HepG2 (cell line): Measurements from ENCODE around the gene TTC6. TPM values are rescaled to one million over a fixed set of nuclear protein-coding genes. Genes with fewer than 3 reads are reported as not detected.

Source experiments
- ARID3A ChIP-seq: IDR thresholded peaks from 2 replicates; pipeline ENCODE4 v1.6.1; 2012; ENCODE audit warnings: low read depth, low read length, improper control_type of control experiment
- DNMT3B ChIP-seq: conservative IDR thresholded peaks from 2 replicates; pipeline ENCODE4 v1.6.1; 2016; ENCODE audit warnings: missing biosample characterization, control low read depth
- FOXK1 ChIP-seq: sonication (generic); formaldehyde crosslinking; IDR thresholded peaks from 2 replicates; pipeline ENCODE4 v1.4.0; 2020; ENCODE audit warnings: low read depth, missing genetic modification reagents, borderline replicate concordance
- KDM4B ChIP-seq: sonication (generic); formaldehyde crosslinking; IDR thresholded peaks from 2 replicates; pipeline ENCODE4 v1.4.0; 2020; ENCODE audit warnings: missing genetic modification reagents
- MAFG ChIP-seq: sonication (generic); formaldehyde crosslinking; IDR thresholded peaks from 2 replicates; pipeline ENCODE4 v1.5.1; 2020; ENCODE audit warnings: mild to moderate bottlenecking, missing genetic modification reagents
- MYPOP ChIP-seq: sonication (generic); formaldehyde crosslinking; IDR thresholded peaks from 2 replicates; pipeline ENCODE4 v1.8.1; 2023; ENCODE audit warnings: mild to moderate bottlenecking, moderate library complexity, missing genetic modification reagents
- PHF5A ChIP-seq: IDR thresholded peaks from one replicate; pipeline ENCODE4 v1.6.1; 2018; ENCODE audit warnings: low read depth, missing genetic modification reagents; ENCODE audit not compliant: unreplicated experiment
- REXO4 ChIP-seq: sonication (generic); formaldehyde crosslinking; IDR thresholded peaks from 2 replicates; pipeline ENCODE4 v1.8.0; 2022; ENCODE audit warnings: missing genetic modification reagents, mild to moderate bottlenecking, borderline replicate concordance
- THAP8 ChIP-seq: sonication (generic); formaldehyde crosslinking; IDR thresholded peaks from 2 replicates; pipeline ENCODE4 v1.5.1; 2020; ENCODE audit warnings: missing genetic modification reagents, mild to moderate bottlenecking, borderline replicate concordance
- ZBTB42 ChIP-seq: sonication (generic); formaldehyde crosslinking; IDR thresholded peaks from 2 replicates; pipeline ENCODE4 v1.5.0; 2020; ENCODE audit warnings: mild to moderate bottlenecking, missing genetic modification reagents
- ZNF230 ChIP-seq: sonication (generic); formaldehyde crosslinking; IDR thresholded peaks from 2 replicates; pipeline ENCODE4 v1.4.0; 2020; ENCODE audit warnings: mild to moderate bottlenecking, missing genetic modification reagents
- ZNF335 ChIP-seq: sonication (generic); formaldehyde crosslinking; IDR thresholded peaks from 2 replicates; pipeline ENCODE4 v1.4.0; 2020; ENCODE audit warnings: missing genetic modification reagents
- ZNF33B ChIP-seq: sonication (generic); formaldehyde crosslinking; IDR thresholded peaks from 2 replicates; pipeline ENCODE4 v1.5.1; 2020; ENCODE audit warnings: mild to moderate bottlenecking, missing genetic modification reagents
- ZNF598 ChIP-seq: sonication (generic); formaldehyde crosslinking; IDR thresholded peaks from 2 replicates; pipeline ENCODE4 v1.5.1; 2020; ENCODE audit warnings: mild to moderate bottlenecking, missing genetic modification reagents, borderline replicate concordance
- polyA plus RNA-seq, 8 experiments: library from polyadenylated mRNA; depleted of rRNA in 3 of 8; stranded (reverse) in 7 of 8; unstranded in 1 of 8; fragments of >200 nt; fragmentation: Illumina TruSeq in 4 of 8; extraction: Trizol in 4 of 8; gene quantifications; 2 replicates each; pipeline versions ENCODE4 v1.2.1 to v1.2.3, GENCODE V29; 2011 to 2016; ENCODE audit warnings: low read depth in 4 of 8, missing spikeins in 1 of 8, mixed read lengths in 1 of 8; ENCODE audit not compliant: insufficient read depth in 1 of 8
- total RNA-seq, 5 experiments: library from RNA; depleted of rRNA; stranded (reverse); fragments of >200 nt; fragmentation: Illumina TruSeq; extraction: Trizol; gene quantifications; 2 replicates each; pipeline ENCODE4 v1.2.3, GENCODE V29; 2016; ENCODE audit warnings: low read depth in 1 of 5
- TF ChIP-seq, protein P1 (sequence below): IDR thresholded peaks from 2 replicates; pipeline ENCODE4 v1.6.1; 2016; ENCODE audit warnings: missing compliant biosample characterization, missing genetic modification reagents, borderline replicate concordance
- TF ChIP-seq, protein P2 (sequence below): sonication (generic); formaldehyde crosslinking; IDR thresholded peaks from 2 replicates; pipeline ENCODE4 v1.5.0; 2020; ENCODE audit warnings: missing genetic modification reagents
- TF ChIP-seq, protein P3 (sequence below): sonication (generic); formaldehyde crosslinking; conservative IDR thresholded peaks from 2 replicates; pipeline ENCODE4 v1.4.0; 2020; ENCODE audit warnings: missing genetic modification reagents
- TF ChIP-seq, protein P4 (sequence below): sonication (generic); formaldehyde crosslinking; IDR thresholded peaks from 2 replicates; pipeline ENCODE4 v1.4.0; 2020; ENCODE audit warnings: missing genetic modification reagents, mild to moderate bottlenecking, borderline replicate concordance

TTC6 gene
- total and polyA plus RNA-seq, 2 of the 13 experiments (the other 11 are each of a cell fraction or from before 2014, with no cell fraction given), result 9.3 to 27.4 TPM

GRCh38 chr14:37595809-37596621, 586 bp downstream of the TTC6 start (continued):
- TF ChIP-seq, protein P1, sequence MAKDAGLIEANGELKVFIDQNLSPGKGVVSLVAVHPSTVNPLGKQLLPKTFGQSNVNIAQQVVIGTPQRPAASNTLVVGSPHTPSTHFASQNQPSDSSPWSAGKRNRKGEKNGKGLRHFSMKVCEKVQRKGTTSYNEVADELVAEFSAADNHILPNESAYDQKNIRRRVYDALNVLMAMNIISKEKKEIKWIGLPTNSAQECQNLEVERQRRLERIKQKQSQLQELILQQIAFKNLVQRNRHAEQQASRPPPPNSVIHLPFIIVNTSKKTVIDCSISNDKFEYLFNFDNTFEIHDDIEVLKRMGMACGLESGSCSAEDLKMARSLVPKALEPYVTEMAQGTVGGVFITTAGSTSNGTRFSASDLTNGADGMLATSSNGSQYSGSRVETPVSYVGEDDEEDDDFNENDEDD (CRISPR knock-in tag), result peak; percentile 96
- TF ChIP-seq ARID3A, result peak; percentile 73; the same call in 1 of the 2 replicates
- TF ChIP-seq, protein P2, sequence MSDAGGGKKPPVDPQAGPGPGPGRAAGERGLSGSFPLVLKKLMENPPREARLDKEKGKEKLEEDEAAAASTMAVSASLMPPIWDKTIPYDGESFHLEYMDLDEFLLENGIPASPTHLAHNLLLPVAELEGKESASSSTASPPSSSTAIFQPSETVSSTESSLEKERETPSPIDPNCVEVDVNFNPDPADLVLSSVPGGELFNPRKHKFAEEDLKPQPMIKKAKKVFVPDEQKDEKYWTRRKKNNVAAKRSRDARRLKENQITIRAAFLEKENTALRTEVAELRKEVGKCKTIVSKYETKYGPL (CRISPR knock-in tag), result 0 out of 2 replicates have a peak, but pooled peaks have one; percentile 38
- TF ChIP-seq DNMT3B (CRISPR knock-in tag), result peak; percentile 30; the same call in 1 of the 2 replicates
- peak; percentile 96 for TF ChIP-seq ZNF598 (CRISPR knock-in tag)
- TF ChIP-seq ZNF33B, result peak; percentile 82
- peak; percentile 70 for TF ChIP-seq KDM4B
- TF ChIP-seq THAP8 (CRISPR knock-in tag), result 0 out of 2 replicates have a peak, but pooled peaks have one; percentile 70
- TF ChIP-seq, protein P3, sequence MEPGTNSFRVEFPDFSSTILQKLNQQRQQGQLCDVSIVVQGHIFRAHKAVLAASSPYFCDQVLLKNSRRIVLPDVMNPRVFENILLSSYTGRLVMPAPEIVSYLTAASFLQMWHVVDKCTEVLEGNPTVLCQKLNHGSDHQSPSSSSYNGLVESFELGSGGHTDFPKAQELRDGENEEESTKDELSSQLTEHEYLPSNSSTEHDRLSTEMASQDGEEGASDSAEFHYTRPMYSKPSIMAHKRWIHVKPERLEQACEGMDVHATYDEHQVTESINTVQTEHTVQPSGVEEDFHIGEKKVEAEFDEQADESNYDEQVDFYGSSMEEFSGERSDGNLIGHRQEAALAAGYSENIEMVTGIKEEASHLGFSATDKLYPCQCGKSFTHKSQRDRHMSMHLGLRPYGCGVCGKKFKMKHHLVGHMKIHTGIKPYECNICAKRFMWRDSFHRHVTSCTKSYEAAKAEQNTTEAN (CRISPR knock-in tag), result peak; percentile 89
- peak; percentile 97 for TF ChIP-seq MYPOP
- TF ChIP-seq PHF5A (CRISPR knock-in tag), result peak; percentile 68
- TF ChIP-seq, protein P4, sequence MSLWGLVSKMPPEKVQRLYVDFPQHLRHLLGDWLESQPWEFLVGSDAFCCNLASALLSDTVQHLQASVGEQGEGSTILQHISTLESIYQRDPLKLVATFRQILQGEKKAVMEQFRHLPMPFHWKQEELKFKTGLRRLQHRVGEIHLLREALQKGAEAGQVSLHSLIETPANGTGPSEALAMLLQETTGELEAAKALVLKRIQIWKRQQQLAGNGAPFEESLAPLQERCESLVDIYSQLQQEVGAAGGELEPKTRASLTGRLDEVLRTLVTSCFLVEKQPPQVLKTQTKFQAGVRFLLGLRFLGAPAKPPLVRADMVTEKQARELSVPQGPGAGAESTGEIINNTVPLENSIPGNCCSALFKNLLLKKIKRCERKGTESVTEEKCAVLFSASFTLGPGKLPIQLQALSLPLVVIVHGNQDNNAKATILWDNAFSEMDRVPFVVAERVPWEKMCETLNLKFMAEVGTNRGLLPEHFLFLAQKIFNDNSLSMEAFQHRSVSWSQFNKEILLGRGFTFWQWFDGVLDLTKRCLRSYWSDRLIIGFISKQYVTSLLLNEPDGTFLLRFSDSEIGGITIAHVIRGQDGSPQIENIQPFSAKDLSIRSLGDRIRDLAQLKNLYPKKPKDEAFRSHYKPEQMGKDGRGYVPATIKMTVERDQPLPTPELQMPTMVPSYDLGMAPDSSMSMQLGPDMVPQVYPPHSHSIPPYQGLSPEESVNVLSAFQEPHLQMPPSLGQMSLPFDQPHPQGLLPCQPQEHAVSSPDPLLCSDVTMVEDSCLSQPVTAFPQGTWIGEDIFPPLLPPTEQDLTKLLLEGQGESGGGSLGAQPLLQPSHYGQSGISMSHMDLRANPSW, result peak; percentile 89; the same call in 1 of the 2 replicates
- TF ChIP-seq FOXK1 (CRISPR knock-in tag), result peak; percentile 51
- 0 out of 2 replicates have a peak, but pooled peaks have one; percentile 21 for TF ChIP-seq MAFG (CRISPR knock-in tag)
- TF ChIP-seq ZBTB42 (CRISPR knock-in tag), result peak; percentile 97
- no peak for TF ChIP-seq REXO4 (CRISPR knock-in tag)
- peak; percentile 89 for TF ChIP-seq ZNF335 (CRISPR knock-in tag)
- peak; percentile 98; the same call in 1 of the 2 replicates for TF ChIP-seq ZNF230 (CRISPR knock-in tag)
